HG03139 (cell line): ENCODE data around the gene BORCS5.

ENCODE experiments used
- ATAC-seq: cut with Tn5 transposase; IDR thresholded peaks from one replicate; pipeline ENCODE4 v1.9.1; 2021; ENCODE audit not compliant: unreplicated experiment

Gene BORCS5

GRCh38 chr12:12427568-12427967 lies 70.7 kb downstream of the BORCS5 start:
- ATAC-seq = no peak

DNA sequence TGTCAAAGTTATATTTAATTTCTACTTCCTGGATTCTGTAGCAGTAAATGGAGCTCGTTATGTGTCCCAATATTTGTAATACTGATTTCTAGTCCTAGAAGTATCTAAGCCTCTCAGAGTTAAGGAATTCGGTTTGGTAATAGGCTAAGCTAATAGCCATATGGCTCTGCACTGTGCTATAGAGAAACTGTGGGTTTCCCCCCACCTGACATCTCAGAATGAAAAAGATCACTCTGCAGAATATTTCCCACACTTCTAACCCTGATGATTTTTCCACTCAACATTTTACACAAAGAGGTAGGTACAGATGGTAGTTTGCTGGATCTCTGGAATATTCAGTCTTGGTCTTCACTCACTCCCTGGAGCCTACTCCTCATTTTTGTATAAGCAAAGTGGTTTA lies 71.2 kb downstream of the BORCS5 start:
- no peak for ATAC-seq

DNA sequence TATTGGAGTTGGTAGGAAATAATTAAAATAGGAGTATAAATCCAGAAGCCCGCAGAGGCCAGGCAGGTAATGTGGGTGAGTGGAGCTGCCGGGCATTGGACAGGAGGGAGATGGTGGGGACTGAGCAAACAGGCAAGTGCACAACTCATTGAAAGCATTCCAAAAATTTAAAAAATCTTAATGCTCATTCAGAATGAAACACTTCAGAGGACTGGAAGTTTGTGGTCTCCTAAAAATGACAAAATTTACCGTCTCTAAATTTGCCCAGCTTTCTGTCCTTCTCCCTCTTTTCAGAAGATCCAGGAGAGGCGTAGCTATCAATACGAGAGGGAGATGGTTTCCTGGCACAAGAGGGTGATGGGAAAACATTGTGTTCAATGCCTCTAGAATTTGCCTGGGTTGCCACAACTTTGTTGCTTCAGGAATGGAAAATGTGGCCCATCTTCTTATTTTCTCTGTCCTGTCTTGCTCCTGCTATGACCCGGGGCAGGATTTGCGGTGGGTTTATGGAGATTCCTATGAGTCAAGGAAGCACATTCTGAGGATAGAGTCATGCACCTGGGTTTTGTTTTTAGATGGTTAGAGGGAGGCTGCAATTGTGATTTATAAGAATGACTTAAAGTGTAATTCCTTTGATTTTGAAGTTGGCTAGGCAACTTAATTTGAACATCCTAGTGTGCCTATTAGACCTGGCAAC lies 72.2 kb downstream of the BORCS5 start:
- ATAC-seq = no peak

DNA sequence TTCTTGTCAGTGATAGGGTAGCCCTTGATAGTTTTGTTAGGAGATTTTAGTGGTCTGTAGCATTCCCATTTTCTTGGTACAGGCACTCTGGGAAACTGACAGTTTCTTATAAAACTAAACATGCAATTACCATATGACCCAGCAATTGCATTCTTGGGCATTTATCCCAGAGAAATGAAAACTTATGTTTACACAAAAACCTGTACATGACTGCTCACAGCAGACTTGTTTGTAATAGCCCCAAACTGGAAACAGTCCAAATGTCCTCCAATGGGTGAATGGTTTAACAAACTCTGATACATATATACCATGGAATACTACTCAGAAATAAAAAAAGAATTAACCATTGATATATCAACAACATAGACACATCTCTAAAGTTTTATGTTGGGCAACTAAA lies 75.5 kb downstream of the BORCS5 start:
- ATAC-seq = no peak

- ATAC-seq = no peak
Measured at GRCh38 chr12:12433203-12433731, 76.4 kb downstream of the BORCS5 start.

GRCh38 chr12:12436831-12437345 lies 80.0 kb downstream of the BORCS5 start:
- no peak for ATAC-seq

GRCh38 chr12:12439636-12440035 lies 82.8 kb downstream of the BORCS5 start:
- no peak for ATAC-seq

- ATAC-seq = no peak
Measured at GRCh38 chr12:12440784-12441428, 84.0 kb downstream of the BORCS5 start.

DNA sequence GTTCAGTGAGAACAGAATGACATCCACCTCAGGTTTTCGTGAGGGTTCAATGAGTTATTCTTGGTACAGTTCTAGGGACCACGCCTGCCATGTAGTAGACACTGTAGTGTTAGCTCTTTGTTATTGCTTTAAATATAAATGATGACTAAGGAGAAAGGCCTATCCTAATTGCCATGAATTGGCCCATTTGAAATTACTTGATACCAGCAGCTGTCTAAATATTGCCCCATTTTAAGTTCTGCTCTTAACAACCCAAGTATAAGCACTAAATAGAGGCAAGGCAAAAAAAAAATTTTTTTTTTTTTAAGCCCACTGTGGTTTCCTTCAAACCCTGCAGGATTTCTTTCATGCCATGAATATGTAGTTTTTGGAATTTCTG lies 84.5 kb downstream of the BORCS5 start:
- no peak for ATAC-seq

DNA sequence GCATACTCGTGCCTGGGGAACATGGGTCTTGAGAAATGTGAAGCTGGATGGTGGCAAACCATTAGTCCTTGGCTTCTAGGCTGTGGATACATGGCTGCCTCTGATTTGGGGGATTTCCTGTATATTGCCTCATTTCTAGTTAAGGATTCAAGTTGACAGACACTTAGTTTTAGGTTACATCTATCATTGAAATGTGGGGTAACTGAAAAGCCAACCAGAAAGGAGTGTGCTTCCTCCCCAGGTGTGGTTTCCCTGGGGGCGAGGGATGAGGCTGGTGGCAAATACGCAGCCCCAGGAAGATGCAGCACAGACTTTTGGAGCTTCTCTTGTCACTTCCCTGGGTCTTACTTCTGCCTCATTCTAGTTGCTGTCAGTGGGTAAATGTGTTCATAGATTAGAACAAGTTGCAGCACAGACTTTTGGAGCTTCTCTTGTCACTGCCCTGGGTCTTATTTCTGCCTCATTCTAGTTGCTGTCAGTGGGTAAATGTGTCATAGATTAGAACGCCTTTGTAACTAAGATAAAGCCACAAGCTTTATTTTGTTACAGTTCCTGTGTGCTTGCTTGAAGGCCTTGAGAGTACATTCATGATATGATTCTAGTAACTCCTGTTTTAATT lies 85.1 kb downstream of the BORCS5 start:
- no peak for ATAC-seq

DNA sequence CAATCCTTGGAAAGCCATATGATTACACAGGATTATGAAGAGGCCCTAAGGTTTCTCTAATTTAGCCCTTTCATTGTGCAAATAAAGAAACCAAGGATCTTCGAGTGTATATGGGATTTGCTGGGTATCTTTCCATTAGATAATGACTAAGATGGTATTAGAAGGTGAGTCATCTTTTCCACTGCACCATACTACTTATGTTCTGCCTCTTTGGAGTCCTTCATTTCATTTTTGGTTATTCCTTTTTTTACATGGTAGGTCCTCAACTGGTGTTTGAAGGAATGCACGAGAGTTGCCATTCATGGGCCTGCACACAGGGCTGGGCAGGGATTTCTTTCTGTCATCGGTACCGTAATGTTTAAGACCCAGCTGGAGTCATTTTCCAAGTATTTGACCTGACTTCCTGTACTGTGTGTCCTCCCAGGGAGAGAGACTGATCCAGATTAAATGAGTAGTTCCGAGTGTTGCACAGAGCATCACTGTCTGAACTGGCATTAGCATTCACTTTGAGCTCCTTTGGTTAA lies 85.7 kb downstream of the BORCS5 start:
- no peak for ATAC-seq

DNA sequence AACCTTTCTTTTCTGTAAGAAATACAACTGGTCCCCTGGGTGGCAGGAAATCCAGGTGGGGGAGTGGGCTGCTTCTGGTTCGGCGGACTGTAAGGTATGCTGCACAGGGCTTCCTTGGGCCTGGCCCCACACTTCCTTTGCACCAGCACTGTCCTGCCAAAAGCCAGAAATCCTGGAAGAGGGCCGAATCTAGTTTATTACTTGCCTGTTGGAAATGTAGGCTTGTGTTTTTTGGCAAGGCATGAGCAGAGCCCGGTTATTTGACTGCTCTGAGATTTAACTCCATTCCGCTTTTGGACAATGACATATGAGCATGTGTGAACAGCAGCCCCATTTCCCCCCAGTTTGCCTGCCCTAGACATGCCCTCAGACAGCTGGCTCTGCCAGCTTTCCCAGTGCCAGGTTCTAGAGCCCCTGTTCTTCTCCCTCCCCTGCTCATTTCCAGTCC lies 86.6 kb downstream of the BORCS5 start:
- ATAC-seq = no peak

DNA sequence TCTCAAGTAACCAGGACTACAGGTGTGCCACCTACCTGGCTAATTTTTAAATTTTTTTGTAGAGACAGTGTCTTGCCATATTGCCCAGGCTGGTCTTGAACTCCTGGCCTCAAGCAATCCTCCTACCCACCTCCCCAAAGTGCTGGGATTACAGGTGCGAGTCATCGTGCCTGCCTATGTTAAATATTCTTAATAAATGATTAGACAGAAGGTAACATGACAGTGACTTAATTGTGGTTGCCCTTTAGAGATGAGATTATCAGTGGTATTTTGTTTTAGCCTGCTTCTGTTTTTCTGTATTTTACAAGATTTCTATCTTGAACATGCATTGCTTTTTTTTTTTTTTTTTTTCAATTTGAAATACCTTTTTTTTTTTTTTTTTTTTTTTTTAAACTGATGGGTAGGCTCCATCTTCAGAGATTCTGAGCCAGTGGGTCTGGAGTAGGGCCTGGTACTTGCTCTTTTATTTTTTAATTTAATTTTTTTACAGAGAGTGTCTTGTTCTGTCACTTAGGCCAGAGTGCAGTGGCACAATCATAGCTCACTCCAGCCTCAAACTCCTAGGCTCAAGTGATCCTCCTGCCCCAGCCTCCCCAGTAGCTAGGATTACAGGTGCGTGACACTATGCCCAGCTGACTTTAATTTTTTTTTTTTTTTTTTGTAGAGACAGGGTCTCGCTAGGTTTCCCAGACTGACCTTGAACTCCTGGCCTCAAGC lies 88.4 kb downstream of the BORCS5 start:
- ATAC-seq = no peak

DNA sequence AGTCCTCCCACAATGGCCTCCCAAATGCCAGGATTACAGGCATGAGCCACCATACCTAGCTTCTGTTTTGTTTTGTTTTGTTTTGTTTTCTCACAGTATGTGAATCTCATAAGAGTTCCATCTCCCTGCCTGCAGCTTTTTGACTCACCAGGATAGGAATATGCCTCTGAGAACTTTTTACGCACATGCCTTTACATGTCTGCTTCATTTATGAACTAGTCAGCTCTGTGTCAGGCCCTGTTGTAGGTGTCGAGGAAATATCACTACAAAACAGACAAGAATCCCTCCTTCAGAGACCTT lies 89.0 kb downstream of the BORCS5 start:
- no peak for ATAC-seq

DNA sequence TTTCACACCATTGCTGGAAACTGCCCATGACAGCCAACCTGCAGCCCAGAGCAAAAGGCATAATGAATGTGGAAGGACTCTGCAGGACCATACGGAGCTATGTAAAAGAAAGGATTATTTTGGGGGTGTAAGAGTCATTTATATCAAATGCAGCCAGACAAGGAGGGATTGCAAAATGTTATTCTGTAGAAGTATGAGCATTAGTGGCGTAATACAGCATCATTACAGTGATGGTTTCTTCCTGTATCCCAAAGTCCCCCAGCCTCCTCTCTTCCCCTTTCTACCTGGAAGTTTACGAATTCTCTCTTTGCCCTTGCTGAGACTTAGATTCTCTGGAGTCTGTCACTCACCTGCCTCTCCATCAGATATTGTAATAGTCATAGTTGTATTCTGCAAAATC lies 89.9 kb downstream of the BORCS5 start:
- ATAC-seq = no peak

DNA sequence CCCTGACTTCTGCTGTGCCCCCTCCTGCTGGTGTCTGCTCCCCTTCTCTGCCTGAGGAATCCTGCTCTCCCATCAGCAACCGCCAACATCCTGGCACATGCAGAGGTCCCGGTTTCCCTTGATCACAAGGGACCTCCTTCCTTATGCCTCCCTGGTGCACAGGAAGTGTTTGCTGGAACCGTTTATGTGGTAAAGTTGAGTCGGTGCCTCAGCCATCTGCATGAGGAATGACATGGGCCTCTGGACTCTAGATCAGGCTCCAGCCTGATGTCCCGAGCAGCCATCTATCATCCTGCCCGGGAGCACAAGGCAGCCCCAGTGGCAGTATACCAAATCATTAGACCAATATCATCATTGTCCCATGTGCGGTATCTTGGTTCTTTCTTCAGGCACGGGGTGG lies 90.4 kb downstream of the BORCS5 start:
- ATAC-seq = no peak

DNA sequence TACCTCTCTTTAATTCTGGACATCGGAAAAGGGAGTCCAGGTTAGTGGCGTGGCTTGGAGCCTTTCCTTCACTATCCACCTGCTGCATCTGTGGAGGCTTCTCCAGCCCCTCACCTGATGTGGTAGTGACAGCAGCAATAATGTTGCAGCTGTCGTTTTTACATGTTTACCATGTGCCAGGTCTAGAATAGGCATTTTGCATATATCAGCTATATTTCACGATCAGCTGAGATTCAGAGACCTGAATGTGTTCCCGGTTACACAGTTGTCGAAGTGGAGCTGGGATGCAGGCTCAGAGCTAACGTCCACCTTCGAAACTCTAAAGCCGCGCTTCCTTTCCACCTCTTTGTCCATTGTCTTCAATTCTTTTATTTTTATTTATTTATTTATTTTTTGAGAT lies 91.0 kb downstream of the BORCS5 start:
- ATAC-seq = no peak

DNA sequence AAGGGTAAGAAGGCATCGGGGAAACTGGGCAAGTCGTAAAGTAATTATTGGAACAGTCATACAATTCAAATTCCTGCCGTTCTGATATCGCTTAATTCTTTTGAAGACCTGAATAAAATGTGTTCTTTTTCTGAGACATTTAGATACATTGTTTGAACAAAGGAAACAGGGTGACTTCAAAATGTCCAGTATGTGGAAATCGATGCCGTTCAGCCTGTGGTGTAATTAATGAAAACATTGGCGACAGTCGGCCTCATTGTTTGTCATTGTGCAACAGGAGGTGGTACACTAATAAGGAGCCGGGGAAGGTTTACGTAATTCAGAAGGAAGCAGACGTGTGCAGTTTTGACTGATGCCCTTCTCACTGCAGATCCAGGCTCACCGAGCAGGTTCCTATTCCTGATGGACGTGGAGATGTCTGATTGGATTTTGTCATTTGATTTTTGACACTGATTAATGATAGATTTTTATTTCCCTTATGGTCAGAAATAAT lies 92.7 kb downstream of the BORCS5 start:
- no peak for ATAC-seq

GRCh38 chr12:12450043-12450471 lies 93.2 kb downstream of the BORCS5 start:
- ATAC-seq = no peak

- no peak for ATAC-seq
Measured at GRCh38 chr12:12451098-12451497, 94.2 kb downstream of the BORCS5 start.

DNA sequence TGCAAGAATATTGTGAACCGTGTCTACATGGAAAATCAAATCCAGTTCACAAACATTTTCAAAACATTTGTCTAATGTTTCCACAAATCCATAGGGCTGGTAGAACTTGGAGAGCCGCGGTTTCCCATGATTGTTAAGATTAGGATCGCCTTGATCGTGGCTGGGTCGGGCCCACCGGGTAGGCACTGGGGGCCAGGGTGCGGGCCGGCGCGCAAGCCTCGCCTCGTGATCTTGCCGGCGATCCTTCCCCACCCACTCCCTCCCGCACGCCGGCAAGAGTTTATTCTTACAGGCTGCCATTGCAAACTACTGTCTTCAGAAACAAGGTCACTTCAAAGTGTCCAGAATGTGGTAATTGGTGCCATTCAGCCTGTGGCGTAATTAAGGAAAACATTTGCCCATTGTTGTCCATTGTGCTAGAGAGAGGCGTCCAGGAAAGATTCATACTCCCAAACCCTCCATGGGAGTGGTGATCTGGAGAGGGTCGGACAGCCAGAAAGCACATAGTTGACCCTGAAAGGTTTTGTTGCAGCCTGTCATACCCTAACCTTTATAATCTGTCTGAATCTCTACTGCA lies 95.5 kb downstream of the BORCS5 start:
- no peak for ATAC-seq
